Vagina (tissue), 2 donors: Measurements from ENCODE around the gene RPP14.

Source experiments
- CTCF ChIP-seq, 3 experiments: fragments of 450-650 bp in 2 of 3; fragments of 200-600 bp in 1 of 3; sonication (generic) in 1 of 3; IDR thresholded peaks; one replicate each; pipeline ENCODE4 v1.5.1; 2017 to 2019; ENCODE audit warnings: antibody characterized with exemption in 3 of 3, mild to moderate bottlenecking in 2 of 3, moderate library complexity in 2 of 3
- POLR2A ChIP-seq, 2 donors: fragments of 450-650 bp; IDR thresholded peaks; one replicate each; pipeline ENCODE4 v1.6.1; 2017; ENCODE audit warnings: antibody characterized with exemption in 2 of 2, mild to moderate bottlenecking in 2 of 2, moderate library complexity in 2 of 2
- POLR2AphosphoS5 ChIP-seq, 2 donors: sonication (generic); formaldehyde crosslinking; IDR thresholded peaks; one replicate each; pipeline ENCODE4 v1.9.0; 2017; ENCODE audit warnings: antibody characterized with exemption in 2 of 2, mild to moderate bottlenecking in 2 of 2, low read depth in 1 of 2; ENCODE audit not compliant: insufficient read depth in 1 of 2

DNA sequence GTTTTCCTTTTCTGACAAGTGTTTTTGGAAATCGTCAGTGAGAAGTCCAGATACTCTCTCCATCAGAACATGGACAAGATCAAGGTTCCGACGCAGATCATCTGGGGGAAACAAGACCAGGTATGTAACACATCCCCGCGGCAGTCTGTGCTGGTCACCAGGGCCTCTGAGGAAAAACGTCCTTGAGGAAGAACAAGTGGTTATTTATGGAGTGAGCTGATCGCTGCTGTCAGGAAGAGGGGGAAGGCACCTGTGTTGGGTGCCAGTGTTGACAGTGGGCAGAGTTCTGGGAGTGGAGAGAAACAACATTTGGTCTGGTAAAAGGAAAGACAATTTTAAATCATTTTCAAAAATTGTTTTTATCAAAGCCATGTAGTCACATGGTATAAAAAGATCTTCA, 20.7 kb upstream of the RPP14 start:
- no peak for TF ChIP-seq POLR2A (IDR thresholded peaks at IDR 0.05)
- no peak for TF ChIP-seq POLR2AphosphoS5 (IDR thresholded peaks at IDR 0.05; ENCODE audit: insufficient read depth in 1 of 2, low read depth in 1 of 2)
- TF ChIP-seq CTCF (IDR thresholded peaks at IDR 0.05): no peak
